ENCODE data around the gene PCDHA6.

- no peak for TF ChIP-seq POLR2A (IDR thresholded peaks at IDR 0.05)
- TF ChIP-seq, protein P1, sequence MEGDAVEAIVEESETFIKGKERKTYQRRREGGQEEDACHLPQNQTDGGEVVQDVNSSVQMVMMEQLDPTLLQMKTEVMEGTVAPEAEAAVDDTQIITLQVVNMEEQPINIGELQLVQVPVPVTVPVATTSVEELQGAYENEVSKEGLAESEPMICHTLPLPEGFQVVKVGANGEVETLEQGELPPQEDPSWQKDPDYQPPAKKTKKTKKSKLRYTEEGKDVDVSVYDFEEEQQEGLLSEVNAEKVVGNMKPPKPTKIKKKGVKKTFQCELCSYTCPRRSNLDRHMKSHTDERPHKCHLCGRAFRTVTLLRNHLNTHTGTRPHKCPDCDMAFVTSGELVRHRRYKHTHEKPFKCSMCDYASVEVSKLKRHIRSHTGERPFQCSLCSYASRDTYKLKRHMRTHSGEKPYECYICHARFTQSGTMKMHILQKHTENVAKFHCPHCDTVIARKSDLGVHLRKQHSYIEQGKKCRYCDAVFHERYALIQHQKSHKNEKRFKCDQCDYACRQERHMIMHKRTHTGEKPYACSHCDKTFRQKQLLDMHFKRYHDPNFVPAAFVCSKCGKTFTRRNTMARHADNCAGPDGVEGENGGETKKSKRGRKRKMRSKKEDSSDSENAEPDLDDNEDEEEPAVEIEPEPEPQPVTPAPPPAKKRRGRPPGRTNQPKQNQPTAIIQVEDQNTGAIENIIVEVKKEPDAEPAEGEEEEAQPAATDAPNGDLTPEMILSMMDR (IDR thresholded peaks at IDR 0.05) = no peak
These were observed 34.9 kb downstream of the PCDHA6 start for GRCh38 chr5:140862441-140863295.
